DND-41 (cell line): Measurements from ENCODE around the gene PPDPF.

ENCODE experiments used
- ATAC-seq: fragments of 200-7000 bp; cut with Tn5 transposase; 3 replicates; pipeline ENCODE4 v1.9.1; 2021; ENCODE audit warnings: low read depth; ENCODE audit not compliant: insufficient read depth
- DNase-seq: peaks from one replicate; pipeline ENCODE4 v3.0.0-alpha.2; 2020
- H2AFZ ChIP-seq: 2 replicates; pipeline ENCODE4 v1.6.0; 2012; ENCODE audit warnings: low read depth, low read length
- H3K27ac ChIP-seq: 2 replicates; pipeline ENCODE4 v1.5.1; 2012; ENCODE audit warnings: low read length, inconsistent platforms
- H3K27me3 ChIP-seq: fragments of 200-600 bp; sonication (generic); 2 replicates; pipeline ENCODE4 v1.6.0; 2012; ENCODE audit warnings: low read length, mild to moderate bottlenecking, inconsistent platforms; ENCODE audit not compliant: insufficient read depth, poor library complexity
- H3K36me3 ChIP-seq: 2 replicates; pipeline ENCODE4 v1.5.1; 2012; ENCODE audit warnings: low read length, inconsistent platforms; ENCODE audit not compliant: insufficient read depth
- H3K4me1 ChIP-seq: 2 replicates; pipeline ENCODE4 v1.5.1; 2012; ENCODE audit warnings: mild to moderate bottlenecking, low read length; ENCODE audit not compliant: insufficient read depth
- H3K4me2 ChIP-seq: 2 replicates; pipeline ENCODE4 v1.6.0; 2012; ENCODE audit warnings: mild to moderate bottlenecking, moderate library complexity, low read length, inconsistent platforms; ENCODE audit not compliant: insufficient read depth
- H3K4me3 ChIP-seq, 2 experiments: fragments of 200-600 bp in 1 of 2; shearing (Covaris generic) in 1 of 2; 2 replicates each; pipeline ENCODE4 v1.5.1; 2012 to 2016; ENCODE audit warnings: inconsistent platforms in 2 of 2, low read length in 2 of 2, mild to moderate bottlenecking in 2 of 2, low read depth in 1 of 2, moderate library complexity in 1 of 2
- H3K79me2 ChIP-seq: 2 replicates; pipeline ENCODE4 v1.6.0; 2012; ENCODE audit warnings: low read length, inconsistent platforms; ENCODE audit not compliant: insufficient read depth
- H3K9ac ChIP-seq: 2 replicates; pipeline ENCODE4 v1.6.0; 2012; ENCODE audit warnings: low read depth, mild to moderate bottlenecking, inconsistent platforms, low read length, moderate library complexity
- H3K9me3 ChIP-seq: 2 replicates; pipeline ENCODE4 v1.5.1; 2012; ENCODE audit warnings: low read length, moderate library complexity, mild to moderate bottlenecking, inconsistent platforms; ENCODE audit not compliant: insufficient read depth, severe bottlenecking
- H4K20me1 ChIP-seq: 2 replicates; pipeline ENCODE4 v1.6.0; 2012; ENCODE audit warnings: low read length; ENCODE audit not compliant: insufficient read depth
- CTCF ChIP-seq: IDR thresholded peaks from 2 replicates; pipeline ENCODE4 v1.5.1; 2012; ENCODE audit warnings: borderline replicate concordance, low read length, moderate library complexity, mild to moderate bottlenecking; ENCODE audit not compliant: poor library complexity, severe bottlenecking; ENCODE audit errors: extremely low read depth
- EZH2 ChIP-seq: IDR thresholded peaks from 3 replicates; pipeline ENCODE4 v1.6.1; 2012; ENCODE audit warnings: borderline replicate concordance, low read depth, mild to moderate bottlenecking, moderate library complexity, low read length, inconsistent platforms; ENCODE audit not compliant: severe bottlenecking

Gene PPDPF

GRCh38 chr20:63492982-63493381 is 27.6 kb upstream of the PPDPF start:
- peaks cover 9% of the 10 kb centered on the region for H3K4me1 ChIP-seq
- ATAC-seq = no peak

GRCh38 chr20:63493563-63494020 is 27.0 kb upstream of the PPDPF start:
- ATAC-seq = no peak
- no peak for DNase-seq

More at GRCh38 chr20:63492982-63493381, 27.6 kb upstream of the PPDPF start:
- Histone ChIP-seq H3K4me2 (no peak overlapping the region), H3K79me2 (no peaks in the 10 kb centered on the region), H3K36me3 (no peaks in the 10 kb centered on the region), H3K9me3 (no peaks in the 10 kb centered on the region), H3K4me3 (no peak overlapping the region), H3K27me3 (no peaks in the 10 kb centered on the region), H3K9ac (no peak overlapping the region), H4K20me1 (peaks cover 8% of the 10 kb centered on the region; the same call in 1 of the 2 replicates), H2AFZ (no peak overlapping the region), H3K27ac (no peak overlapping the region)
- no peak for DNase-seq
- TF ChIP-seq CTCF (no peak), EZH2 (no peak)

GRCh38 chr20:63494084-63494419 is 26.5 kb upstream of the PPDPF start:
- DNase-seq (no peak), ATAC-seq (no peak)
- H3K4me2 ChIP-seq = no peak overlapping the region
- H3K9me3 ChIP-seq = no peaks in the 10 kb centered on the region
- H3K27me3 ChIP-seq = no peaks in the 10 kb centered on the region
- peaks cover 8% of the 10 kb centered on the region; the same call in 1 of the 2 replicates for H4K20me1 ChIP-seq
- H3K27ac ChIP-seq = no peak overlapping the region
- H3K9ac ChIP-seq = no peak overlapping the region
- H3K79me2 ChIP-seq = no peaks in the 10 kb centered on the region
- TF ChIP-seq EZH2 = no peak
- no peak for TF ChIP-seq CTCF
- H3K4me3 ChIP-seq = no peak overlapping the region
- H3K4me1 ChIP-seq = peaks cover 9% of the 10 kb centered on the region
- no peak overlapping the region for H2AFZ ChIP-seq
- no peaks in the 10 kb centered on the region for H3K36me3 ChIP-seq

More at GRCh38 chr20:63493563-63494020, 27.0 kb upstream of the PPDPF start:
- Histone ChIP-seq H3K4me3 (no peak overlapping the region), H4K20me1 (peaks cover 8% of the 10 kb centered on the region; the same call in 1 of the 2 replicates), H3K79me2 (no peaks in the 10 kb centered on the region), H3K36me3 (no peaks in the 10 kb centered on the region), H2AFZ (no peak overlapping the region), H3K27ac (no peak overlapping the region), H3K4me2 (no peak overlapping the region), H3K9me3 (no peaks in the 10 kb centered on the region), H3K27me3 (no peaks in the 10 kb centered on the region), H3K4me1 (peaks cover 9% of the 10 kb centered on the region), H3K9ac (no peak overlapping the region)
- TF ChIP-seq CTCF = no peak
- TF ChIP-seq EZH2 = no peak
